Gastroesophageal sphincter (tissue), 3 donors: Measurements from ENCODE around the gene NDUFB11.

Source experiments
- CTCF ChIP-seq, 4 experiments: fragments of 200-600 bp in 2 of 4; fragments of 450-650 bp in 2 of 4; sonication (generic) in 1 of 4; IDR thresholded peaks; one replicate each; pipeline ENCODE4 v1.5.1; 2017 to 2019; ENCODE audit warnings: antibody characterized with exemption in 4 of 4, mild to moderate bottlenecking in 2 of 4, moderate library complexity in 2 of 4
- EP300 ChIP-seq: sonication (generic); formaldehyde crosslinking; IDR thresholded peaks from one replicate; pipeline ENCODE4 v1.6.1; 2017; ENCODE audit warnings: antibody characterized with exemption, mild to moderate bottlenecking
- POLR2A ChIP-seq, 2 donors: fragments of 450-650 bp; IDR thresholded peaks; one replicate each; pipeline ENCODE4 v1.6.1; 2017; ENCODE audit warnings: antibody characterized with exemption in 2 of 2, mild to moderate bottlenecking in 2 of 2, moderate library complexity in 1 of 2
- POLR2AphosphoS5 ChIP-seq: sonication (generic); formaldehyde crosslinking; IDR thresholded peaks from one replicate; pipeline ENCODE4 v1.6.1; 2017; ENCODE audit warnings: antibody characterized with exemption

GRCh38 chrX:47138171-47138570, 6.3 kb downstream of the NDUFB11 start:
- TF ChIP-seq CTCF (IDR thresholded peaks at IDR 0.05) (no peak), POLR2AphosphoS5 (no peak), POLR2A (IDR thresholded peaks at IDR 0.05) (no peak), EP300 (no peak)
